ENCODE measurements around the gene NAALADL2.
"Not testable (repeated sequence)": the region's sequence is repeated elsewhere in the genome, so short reads cannot be mapped to it uniquely, and the experiment has no call there.

Gene NAALADL2

GRCh38 chr3:175822766-175823491, 963.8 kb downstream of the NAALADL2 start:
- not testable (repeated sequence) for FAIRE-seq

- FAIRE-seq: not testable (repeated sequence)
Measured at GRCh38 chr3:175825016-175825580, 966.0 kb downstream of the NAALADL2 start.

- FAIRE-seq: no peak
Measured at GRCh38 chr3:175826759-175827158, 967.6 kb downstream of the NAALADL2 start.

GRCh38 chr3:175829809-175830208, 970.7 kb downstream of the NAALADL2 start:
- not testable (repeated sequence) for FAIRE-seq

GRCh38 chr3:175835763-175836162, 976.6 kb downstream of the NAALADL2 start:
- FAIRE-seq: not testable (repeated sequence)

- FAIRE-seq: no peak
Measured at GRCh38 chr3:175836617-175837016, 977.5 kb downstream of the NAALADL2 start.

- FAIRE-seq: no peak
Measured at GRCh38 chr3:175837962-175838361, 978.8 kb downstream of the NAALADL2 start.

GRCh38 chr3:175839366-175840005, 980.4 kb downstream of the NAALADL2 start:
- no peak for FAIRE-seq

- no peak for FAIRE-seq
Measured at GRCh38 chr3:175851541-175851940, 992.4 kb downstream of the NAALADL2 start.

- no peak for FAIRE-seq
Measured at GRCh38 chr3:175852560-175852959, 993.4 kb downstream of the NAALADL2 start.

- no peak for FAIRE-seq
Measured at GRCh38 chr3:175857666-175858270, 998.6 kb downstream of the NAALADL2 start.
